ENCODE measurements around the gene PTPRE. TPM values are rescaled to one million over a fixed set of nuclear protein-coding genes. Genes with fewer than 3 reads are reported as not detected.
"Not testable (repeated sequence)": the region's sequence is repeated elsewhere in the genome, so short reads cannot be mapped to it uniquely, and the experiment has no call there.

PTPRE gene
- polyA plus RNA-seq, 1 donor (not counting 4 experiments of a cell fraction or from before 2014, with no cell fraction given) = 15.1 TPM

DNA sequence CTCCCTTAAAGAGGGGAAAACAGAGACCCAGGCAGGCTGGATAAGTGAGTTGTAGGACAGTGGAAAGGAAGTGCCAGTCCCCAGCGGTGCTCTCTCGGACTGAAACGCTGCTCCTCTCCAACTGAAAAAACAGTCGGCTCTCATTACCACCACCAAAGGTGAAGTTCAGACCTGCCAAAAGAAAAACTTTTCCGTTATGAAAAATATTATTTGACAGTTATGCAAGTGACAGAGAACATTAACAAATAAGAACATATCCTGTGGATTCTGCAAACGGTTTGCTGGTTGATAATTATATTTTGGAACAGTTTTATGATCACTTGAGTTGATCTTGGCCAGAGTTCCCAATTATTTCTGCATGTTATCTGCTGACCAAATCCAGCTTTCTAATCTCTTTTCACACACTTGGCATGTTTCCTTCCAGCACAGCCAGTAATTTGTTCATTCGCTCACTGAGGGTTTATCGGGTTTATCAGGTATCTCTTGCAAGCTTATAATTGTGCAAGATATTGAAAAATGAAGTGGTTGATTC lies 82.6 kb downstream of the PTPRE start:
- Histone ChIP-seq H3K9ac (ENCODE audit: control insufficient read depth, extremely low read depth, insufficient read depth, low read length) (no peak overlapping the region), H3K9me1 (ENCODE audit: control insufficient read depth, extremely low read depth, insufficient read depth, low read length) (no peaks in the 10 kb centered on the region), H3K4me2 (ENCODE audit: control insufficient read depth, extremely low read depth, insufficient read depth, low read depth, low read length) (peak overlapping the region; percentile 28), H3K27ac (ENCODE audit: control insufficient read depth, insufficient read depth, low read length) (no peak overlapping the region), H3K36me3 (ENCODE audit: control insufficient read depth in 2 of 2, extremely low read depth in 1 of 2, insufficient read depth in 2 of 2, low read length in 2 of 2) (no peaks in the 10 kb centered on the region), H3K4me3 (ENCODE audit: control insufficient read depth in 2 of 3, extremely low read depth in 1 of 3, insufficient read depth in 2 of 3, low read depth in 1 of 3, low read length in 3 of 3) (no peak overlapping the region), H3K79me2 (ENCODE audit: control insufficient read depth, insufficient read depth, low read length) (no peaks in the 10 kb centered on the region), H2AFZ (ENCODE audit: control insufficient read depth, low read length) (peak overlapping the region; percentile 72), H3K4me1 (ENCODE audit: control insufficient read depth, extremely low read depth, insufficient read depth, low read length) (peaks cover 28% of the 10 kb centered on the region), H4K20me1 (ENCODE audit: control insufficient read depth, extremely low read depth, insufficient read depth, low read length) (no peaks in the 10 kb centered on the region), H3K27me3 (ENCODE audit: control insufficient read depth, extremely low read depth, insufficient read depth, low read length) (no peaks in the 10 kb centered on the region), H3K9me3 (ENCODE audit: control insufficient read depth, low read depth, low read length) (no peaks in the 10 kb centered on the region)
- no peak for TF ChIP-seq EZH2 (IDR thresholded peaks at IDR 0.05; ENCODE audit: low read length)
- TF ChIP-seq, protein P1, sequence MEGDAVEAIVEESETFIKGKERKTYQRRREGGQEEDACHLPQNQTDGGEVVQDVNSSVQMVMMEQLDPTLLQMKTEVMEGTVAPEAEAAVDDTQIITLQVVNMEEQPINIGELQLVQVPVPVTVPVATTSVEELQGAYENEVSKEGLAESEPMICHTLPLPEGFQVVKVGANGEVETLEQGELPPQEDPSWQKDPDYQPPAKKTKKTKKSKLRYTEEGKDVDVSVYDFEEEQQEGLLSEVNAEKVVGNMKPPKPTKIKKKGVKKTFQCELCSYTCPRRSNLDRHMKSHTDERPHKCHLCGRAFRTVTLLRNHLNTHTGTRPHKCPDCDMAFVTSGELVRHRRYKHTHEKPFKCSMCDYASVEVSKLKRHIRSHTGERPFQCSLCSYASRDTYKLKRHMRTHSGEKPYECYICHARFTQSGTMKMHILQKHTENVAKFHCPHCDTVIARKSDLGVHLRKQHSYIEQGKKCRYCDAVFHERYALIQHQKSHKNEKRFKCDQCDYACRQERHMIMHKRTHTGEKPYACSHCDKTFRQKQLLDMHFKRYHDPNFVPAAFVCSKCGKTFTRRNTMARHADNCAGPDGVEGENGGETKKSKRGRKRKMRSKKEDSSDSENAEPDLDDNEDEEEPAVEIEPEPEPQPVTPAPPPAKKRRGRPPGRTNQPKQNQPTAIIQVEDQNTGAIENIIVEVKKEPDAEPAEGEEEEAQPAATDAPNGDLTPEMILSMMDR (optimal IDR thresholded peaks at IDR 0.05 in 1 of 3, IDR thresholded peaks at IDR 0.05 in 1 of 3, conservative IDR thresholded peaks at IDR 0.05 in 1 of 3; ENCODE audit: extremely low read depth in 1 of 3, insufficient read depth in 2 of 3, low read length in 3 of 3) = no peak
- FAIRE-seq (no peak), DNase-seq (ENCODE audit: low read depth, low spot score) (no peak)
- dilution Hi-C loops (cut with MboI; ENCODE audit: extremely low pct_ligation_motif_present, low sequenced_read_pairs) = no loop called here

- FAIRE-seq; H3K9ac ChIP-seq (ENCODE audit: control insufficient read depth, extremely low read depth, insufficient read depth, low read length); H3K36me3 ChIP-seq (ENCODE audit: control insufficient read depth in 2 of 2, extremely low read depth in 1 of 2, insufficient read depth in 2 of 2, low read length in 2 of 2); H3K9me3 ChIP-seq (ENCODE audit: control insufficient read depth, low read depth, low read length); H3K9me1 ChIP-seq (ENCODE audit: control insufficient read depth, extremely low read depth, insufficient read depth, low read length); H3K4me3 ChIP-seq (ENCODE audit: control insufficient read depth in 2 of 3, extremely low read depth in 1 of 3, insufficient read depth in 2 of 3, low read depth in 1 of 3, low read length in 3 of 3); H3K79me2 ChIP-seq (ENCODE audit: control insufficient read depth, insufficient read depth, low read length); H2AFZ ChIP-seq (ENCODE audit: control insufficient read depth, low read length); H3K27me3 ChIP-seq (ENCODE audit: control insufficient read depth, extremely low read depth, insufficient read depth, low read length); H3K27ac ChIP-seq (ENCODE audit: control insufficient read depth, insufficient read depth, low read length); H4K20me1 ChIP-seq (ENCODE audit: control insufficient read depth, extremely low read depth, insufficient read depth, low read length); dilution Hi-C loops (cut with MboI; ENCODE audit: extremely low pct_ligation_motif_present, low sequenced_read_pairs): not testable (repeated sequence)
- peaks cover 28% of the 10 kb centered on the region for H3K4me1 ChIP-seq (ENCODE audit: control insufficient read depth, extremely low read depth, insufficient read depth, low read length)
- DNase-seq (ENCODE audit: low read depth, low spot score) = peak; percentile 35
- peak overlapping the region; percentile 17 for H3K4me2 ChIP-seq (ENCODE audit: control insufficient read depth, extremely low read depth, insufficient read depth, low read depth, low read length)
These were observed 83.4 kb downstream of the PTPRE start for GRCh38 chr10:127990132-127990788.

Data from keratinocyte (primary cell).